ENCODE data around the gene CYP21A2.
"Not testable (repeated sequence)": the region's sequence is repeated elsewhere in the genome, so short reads cannot be mapped to it uniquely, and the experiment has no call there.

DNA sequence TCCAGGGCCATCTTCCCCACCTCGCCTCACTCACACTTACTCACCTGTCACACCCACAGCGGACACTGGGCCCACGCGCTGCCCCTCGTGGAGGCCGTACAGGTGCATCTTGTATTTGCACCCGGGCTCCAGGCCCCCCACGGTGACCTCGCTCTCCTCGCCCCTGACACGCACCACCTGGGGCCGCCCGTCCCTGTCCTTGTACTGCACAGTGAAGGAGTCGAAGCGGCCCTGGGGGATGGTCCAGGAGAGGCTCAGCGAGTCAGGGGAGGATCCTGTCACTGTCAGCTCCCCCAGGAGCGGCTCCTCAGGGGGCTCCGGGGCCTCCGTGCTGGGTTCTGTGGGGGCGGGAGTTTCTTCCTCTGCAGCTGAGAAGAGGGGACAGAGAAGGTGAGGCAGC, 14.4 kb downstream of the CYP21A2 start:
- not testable (repeated sequence) for TF ChIP-seq EZH2 (IDR thresholded peaks at IDR 0.05; ENCODE audit: insufficient read depth, poor library complexity, severe bottlenecking); EZH2phosphoT487 (IDR thresholded peaks at IDR 0.05; ENCODE audit: insufficient read depth, low read depth)

Measured in GM23248 (cell line).